HepG2 (cell line): Measurements from ENCODE around the gene GPT2. TPM values are rescaled to one million over a fixed set of nuclear protein-coding genes. Genes with fewer than 3 reads are reported as not detected.

Experiments
- AHDC1 ChIP-seq: sonication (generic); formaldehyde crosslinking; IDR thresholded peaks from 2 replicates; pipeline ENCODE4 v1.5.1; 2020; ENCODE audit warnings: mild to moderate bottlenecking, missing genetic modification reagents, borderline replicate concordance
- ARNT2 ChIP-seq: sonication (generic); formaldehyde crosslinking; IDR thresholded peaks from 2 replicates; pipeline ENCODE4 v1.8.0; 2022; ENCODE audit warnings: mild to moderate bottlenecking, low read depth, missing genetic modification reagents, moderate library complexity
- ERF ChIP-seq: IDR thresholded peaks from 2 replicates; pipeline ENCODE4 v1.6.1; 2018; ENCODE audit warnings: missing biosample characterization, missing genetic modification reagents
- HES4 ChIP-seq: sonication (generic); formaldehyde crosslinking; IDR thresholded peaks from 2 replicates; pipeline ENCODE4 v1.9.0; 2021; ENCODE audit warnings: mild to moderate bottlenecking, missing genetic modification reagents, borderline replicate concordance
- KLF15 ChIP-seq: sonication (generic); formaldehyde crosslinking; IDR thresholded peaks from 2 replicates; pipeline ENCODE4 v1.8.1; 2023; ENCODE audit warnings: borderline replicate concordance, mild to moderate bottlenecking, inconsistent platforms, missing genetic modification reagents, mixed read lengths
- KLF6 ChIP-seq: IDR thresholded peaks from 2 replicates; pipeline ENCODE4 v1.8.0; 2016; ENCODE audit warnings: missing biosample characterization, missing genetic modification reagents
- NCOA2 ChIP-seq: sonication (generic); formaldehyde crosslinking; IDR thresholded peaks from 2 replicates; pipeline ENCODE4 v1.8.0; 2022; ENCODE audit warnings: inconsistent platforms
- NFYB ChIP-seq: sonication (generic); formaldehyde crosslinking; IDR thresholded peaks from 2 replicates; pipeline ENCODE4 v1.4.0; 2020; ENCODE audit warnings: missing genetic modification reagents
- NFYC ChIP-seq: IDR thresholded peaks from 2 replicates; pipeline ENCODE4 v1.6.1; 2016; ENCODE audit warnings: missing genetic modification reagents, missing compliant biosample characterization
- PHF20 ChIP-seq: sonication (generic); formaldehyde crosslinking; IDR thresholded peaks from 2 replicates; pipeline ENCODE4 v1.5.0; 2020; ENCODE audit warnings: mild to moderate bottlenecking, missing genetic modification reagents
- RBM39 ChIP-seq: fragments of 200-400 bp; formaldehyde crosslinking; IDR thresholded peaks from one replicate; pipeline ENCODE4 v1.6.1; 2018; ENCODE audit warnings: antibody characterized with exemption, mild to moderate bottlenecking, low read depth, low read length; ENCODE audit not compliant: poor library complexity, severe bottlenecking
- RORA ChIP-seq: sonication (generic); formaldehyde crosslinking; IDR thresholded peaks from 2 replicates; pipeline ENCODE4 v1.5.0; 2020; ENCODE audit warnings: mild to moderate bottlenecking, missing genetic modification reagents, moderate library complexity
- TBP ChIP-seq: sonication (generic); formaldehyde crosslinking; IDR thresholded peaks from 2 replicates; pipeline ENCODE4 v1.5.0; 2020; ENCODE audit warnings: missing genetic modification reagents
- THRA ChIP-seq: sonication (generic); formaldehyde crosslinking; IDR thresholded peaks from 2 replicates; pipeline ENCODE4 v1.4.0; 2020; ENCODE audit warnings: missing genetic modification reagents, borderline replicate concordance
- ZBTB43 ChIP-seq: sonication (generic); formaldehyde crosslinking; conservative IDR thresholded peaks from 2 replicates; pipeline ENCODE4 v1.4.0; 2020; ENCODE audit warnings: missing genetic modification reagents
- ZBTB7B ChIP-seq: sonication (generic); formaldehyde crosslinking; IDR thresholded peaks from 2 replicates; pipeline ENCODE4 v1.4.0; 2020; ENCODE audit warnings: missing genetic modification reagents
- ZEB1 ChIP-seq: IDR thresholded peaks from 2 replicates; pipeline ENCODE4 v1.6.1; 2012; ENCODE audit warnings: mild to moderate bottlenecking, low read depth, inconsistent platforms; ENCODE audit not compliant: insufficient replicate concordance
- ZFP36L2 ChIP-seq: sonication (generic); formaldehyde crosslinking; IDR thresholded peaks from 2 replicates; pipeline ENCODE4 v1.4.0; 2020; ENCODE audit warnings: missing genetic modification reagents
- ZNF124 ChIP-seq: sonication (generic); formaldehyde crosslinking; IDR thresholded peaks from 2 replicates; pipeline ENCODE4 v1.4.0; 2020; ENCODE audit warnings: missing genetic modification reagents
- ZNF33B ChIP-seq: sonication (generic); formaldehyde crosslinking; IDR thresholded peaks from 2 replicates; pipeline ENCODE4 v1.5.1; 2020; ENCODE audit warnings: mild to moderate bottlenecking, missing genetic modification reagents
- ZNF605 ChIP-seq: sonication (generic); formaldehyde crosslinking; IDR thresholded peaks from 2 replicates; pipeline ENCODE4 v1.8.0; 2022; ENCODE audit warnings: mild to moderate bottlenecking, missing genetic modification reagents
- ZNF704 ChIP-seq: sonication (generic); formaldehyde crosslinking; IDR thresholded peaks from 2 replicates; pipeline ENCODE4 v1.8.1; 2023; ENCODE audit warnings: mild to moderate bottlenecking, inconsistent platforms, moderate library complexity, missing genetic modification reagents, borderline replicate concordance
- ZNF737 ChIP-seq: sonication (generic); formaldehyde crosslinking; IDR thresholded peaks from 2 replicates; pipeline ENCODE4 v1.5.0; 2020; ENCODE audit warnings: missing genetic modification reagents, mild to moderate bottlenecking, borderline replicate concordance
- ZNF768 ChIP-seq: sonication (generic); formaldehyde crosslinking; IDR thresholded peaks from 2 replicates; pipeline ENCODE4 v1.4.0; 2020; ENCODE audit warnings: missing genetic modification reagents
- polyA plus RNA-seq, 8 experiments: library from polyadenylated mRNA; depleted of rRNA in 3 of 8; stranded (reverse) in 7 of 8; unstranded in 1 of 8; fragments of >200 nt; fragmentation: Illumina TruSeq in 4 of 8; extraction: Trizol in 4 of 8; gene quantifications; 2 replicates each; pipeline versions ENCODE4 v1.2.1 to v1.2.3, GENCODE V29; 2011 to 2016; ENCODE audit warnings: low read depth in 4 of 8, missing spikeins in 1 of 8, mixed read lengths in 1 of 8; ENCODE audit not compliant: insufficient read depth in 1 of 8
- total RNA-seq, 5 experiments: library from RNA; depleted of rRNA; stranded (reverse); fragments of >200 nt; fragmentation: Illumina TruSeq; extraction: Trizol; gene quantifications; 2 replicates each; pipeline ENCODE4 v1.2.3, GENCODE V29; 2016; ENCODE audit warnings: low read depth in 1 of 5

The GPT2 gene
- total and polyA plus RNA-seq, 2 of the 13 experiments (the other 11 are each of a cell fraction or from before 2014, with no cell fraction given) = 138 to 267 TPM

GRCh38 chr16:46916980-46917379 is 32.8 kb downstream of the GPT2 start (continued):
- no peak for TF ChIP-seq ZNF768
- no peak for TF ChIP-seq PHF20
- TF ChIP-seq NFYC = peak; percentile 73
- no peak for TF ChIP-seq ERF
- no peak for TF ChIP-seq HES4
- peak; percentile 70 for TF ChIP-seq NFYB (CRISPR knock-in tag)
- TF ChIP-seq ZBTB7B (CRISPR knock-in tag) = 0 out of 2 replicates have a peak, but pooled peaks have one; percentile 20
- TF ChIP-seq ZNF605 = no peak
- no peak for TF ChIP-seq RBM39
- TF ChIP-seq KLF15 (CRISPR knock-in tag) = no peak
- no peak for TF ChIP-seq TBP (CRISPR knock-in tag)
- no peak for TF ChIP-seq ZNF124
- no peak for TF ChIP-seq ZEB1
- no peak for TF ChIP-seq ZFP36L2
- TF ChIP-seq ZNF737 = no peak
- no peak for TF ChIP-seq ZNF33B
- TF ChIP-seq RORA = no peak
- no peak for TF ChIP-seq THRA (CRISPR knock-in tag)
- no peak for TF ChIP-seq ZNF704 (CRISPR knock-in tag)
- TF ChIP-seq ARNT2 (CRISPR knock-in tag) = no peak
- TF ChIP-seq NCOA2 (CRISPR knock-in tag) = no peak
- TF ChIP-seq KLF6 (CRISPR knock-in tag) = no peak
- TF ChIP-seq ZBTB43 (CRISPR knock-in tag) = no peak
- no peak for TF ChIP-seq AHDC1 (CRISPR knock-in tag)
